A549 (cell line): ENCODE data around the gene KCNH3.

ENCODE experiments used
- FOSL2 ChIP-seq, 2 experiments: fragments of 450-650 bp in 1 of 2; fragments of >200 bp in 1 of 2; sonication (Bioruptor Twin) in 1 of 2; formaldehyde crosslinking; IDR thresholded peaks; 2 replicates each; pipeline versions ENCODE4 v1.5.0 to v1.6.1; 2016 to 2020; ENCODE audit warnings: mild to moderate bottlenecking in 1 of 2, moderate library complexity in 1 of 2
- JUNB ChIP-seq: fragments of >200 bp; sonication (Bioruptor Twin); formaldehyde crosslinking; IDR thresholded peaks from 2 replicates; pipeline ENCODE4 v1.6.1; 2016
- TF ChIP-seq, protein P1 (sequence below): fragments of >200 bp; sonication (Bioruptor Twin); formaldehyde crosslinking; IDR thresholded peaks from 3 replicates; pipeline ENCODE4 v1.5.1; 2016

DNA sequence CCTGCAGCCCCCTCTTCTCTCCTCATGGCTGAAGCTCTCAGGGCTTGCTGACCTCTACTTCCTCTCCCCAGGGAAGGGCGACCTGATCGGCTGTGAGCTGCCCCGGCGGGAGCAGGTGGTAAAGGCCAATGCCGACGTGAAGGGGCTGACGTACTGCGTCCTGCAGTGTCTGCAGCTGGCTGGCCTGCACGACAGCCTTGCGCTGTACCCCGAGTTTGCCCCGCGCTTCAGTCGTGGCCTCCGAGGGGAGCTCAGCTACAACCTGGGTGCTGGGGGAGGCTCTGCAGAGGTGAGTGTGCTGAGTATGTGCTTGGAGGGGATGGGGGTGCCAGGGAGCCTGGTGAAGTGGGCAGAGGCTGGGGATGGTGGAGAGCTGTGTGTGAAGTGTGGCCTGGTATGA lies 15.4 kb downstream of the KCNH3 start:
- TF ChIP-seq JUNB: no peak
- TF ChIP-seq FOSL2 (IDR thresholded peaks at IDR 0.05): no peak
- no peak for TF ChIP-seq FOSL2 (CRISPR knock-in tag; IDR thresholded peaks at IDR 0.05)
- TF ChIP-seq, protein P1, sequence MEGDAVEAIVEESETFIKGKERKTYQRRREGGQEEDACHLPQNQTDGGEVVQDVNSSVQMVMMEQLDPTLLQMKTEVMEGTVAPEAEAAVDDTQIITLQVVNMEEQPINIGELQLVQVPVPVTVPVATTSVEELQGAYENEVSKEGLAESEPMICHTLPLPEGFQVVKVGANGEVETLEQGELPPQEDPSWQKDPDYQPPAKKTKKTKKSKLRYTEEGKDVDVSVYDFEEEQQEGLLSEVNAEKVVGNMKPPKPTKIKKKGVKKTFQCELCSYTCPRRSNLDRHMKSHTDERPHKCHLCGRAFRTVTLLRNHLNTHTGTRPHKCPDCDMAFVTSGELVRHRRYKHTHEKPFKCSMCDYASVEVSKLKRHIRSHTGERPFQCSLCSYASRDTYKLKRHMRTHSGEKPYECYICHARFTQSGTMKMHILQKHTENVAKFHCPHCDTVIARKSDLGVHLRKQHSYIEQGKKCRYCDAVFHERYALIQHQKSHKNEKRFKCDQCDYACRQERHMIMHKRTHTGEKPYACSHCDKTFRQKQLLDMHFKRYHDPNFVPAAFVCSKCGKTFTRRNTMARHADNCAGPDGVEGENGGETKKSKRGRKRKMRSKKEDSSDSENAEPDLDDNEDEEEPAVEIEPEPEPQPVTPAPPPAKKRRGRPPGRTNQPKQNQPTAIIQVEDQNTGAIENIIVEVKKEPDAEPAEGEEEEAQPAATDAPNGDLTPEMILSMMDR: no peak
